Measurements from ENCODE around the gene NYAP2. TPM values are rescaled to one million over a fixed set of nuclear protein-coding genes. Genes with fewer than 3 reads are reported as not detected.
A peak's percentile ranks its signal among the peaks of the same experiment; 100 is the strongest.

The NYAP2 gene
- total RNA-seq, 1 experiment from 2014 or later, result 0.05 TPM

- DNase-seq (ENCODE audit: low spot score), result no peak
Observed at GRCh38 chr2:225484751-225485150, 85.2 kb downstream of the NYAP2 start.

GRCh38 chr2:225486236-225486635 lies 86.7 kb downstream of the NYAP2 start:
- DNase-seq (ENCODE audit: low spot score), result no peak

DNA sequence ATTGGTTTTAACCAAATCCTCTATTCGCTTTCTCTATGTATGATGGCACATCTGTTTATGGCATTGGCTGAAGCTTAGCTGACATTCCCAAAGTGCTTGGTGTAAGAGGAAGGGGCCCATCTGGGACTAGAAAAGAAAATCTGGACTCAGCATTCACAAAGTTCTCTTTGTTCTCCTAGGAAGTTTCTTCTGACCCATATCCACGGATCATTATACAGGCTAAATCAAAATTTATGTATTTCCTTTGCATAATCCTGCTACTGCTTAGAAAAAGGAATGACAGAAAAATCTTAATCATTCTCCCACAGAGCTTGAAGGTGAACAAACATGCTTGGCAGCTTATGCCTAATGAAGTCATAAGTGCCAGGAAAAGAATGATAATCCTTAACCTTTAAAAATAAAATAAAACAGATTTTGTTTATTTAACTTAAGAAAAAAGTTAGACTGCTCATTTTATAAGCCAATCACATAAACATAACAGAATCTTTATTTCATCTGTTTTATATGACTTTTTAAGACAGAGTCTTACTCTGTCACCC lies 88.4 kb downstream of the NYAP2 start:
- no peak for DNase-seq (ENCODE audit: low spot score)

DNA sequence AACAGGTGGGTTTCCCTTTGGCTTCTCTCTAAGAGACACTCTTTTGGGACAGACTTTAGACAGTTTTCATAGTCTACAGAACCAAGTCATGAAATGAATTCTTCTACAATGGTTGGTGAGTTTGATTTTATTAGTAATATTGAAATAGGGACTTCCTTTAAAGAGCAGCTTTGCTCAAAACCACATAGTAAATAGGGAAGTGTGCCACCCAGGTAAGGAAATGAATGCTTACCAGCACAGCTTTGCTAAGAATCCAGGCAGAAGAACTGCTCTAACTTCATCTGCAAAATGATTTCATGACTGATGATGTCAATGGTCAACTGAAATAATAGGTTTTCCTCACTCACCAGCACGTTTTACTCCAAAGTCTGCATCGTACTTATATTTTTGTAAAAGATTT lies 89.2 kb downstream of the NYAP2 start:
- peak; percentile 6 for DNase-seq (ENCODE audit: low spot score)

DNA sequence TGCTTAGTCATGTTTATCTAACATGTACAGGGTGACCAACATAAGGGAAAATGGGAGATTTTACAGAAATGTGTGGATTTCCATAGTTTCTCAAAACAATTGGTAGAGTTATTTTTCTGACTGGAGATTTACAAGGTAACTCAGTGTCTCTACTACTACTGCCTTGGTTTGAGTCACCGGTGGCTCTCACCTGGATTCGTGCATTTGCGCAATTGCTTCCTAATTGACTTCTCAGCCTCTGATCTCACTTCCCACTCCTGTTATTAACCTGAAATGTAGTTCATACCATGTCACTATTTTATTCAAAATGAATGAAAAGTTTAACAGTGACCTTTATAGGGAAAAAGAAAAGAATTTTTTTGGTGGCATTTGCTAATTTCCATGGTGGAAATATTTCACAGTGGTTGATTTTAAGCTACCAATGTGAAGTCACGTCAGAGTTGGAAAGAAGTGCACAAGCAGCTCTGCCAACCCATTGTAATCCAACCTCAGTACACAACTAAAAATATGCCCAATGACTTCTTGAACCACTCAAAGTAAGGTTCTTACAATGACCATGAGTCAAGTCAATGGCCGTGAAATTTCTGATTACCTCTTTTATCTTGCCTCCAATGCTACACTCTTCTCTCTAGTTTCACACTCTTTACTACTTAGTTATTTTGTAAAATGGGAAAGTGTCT lies 94.0 kb downstream of the NYAP2 start:
- no peak for DNase-seq (ENCODE audit: low spot score)

GRCh38 chr2:225494100-225494459 lies 94.6 kb downstream of the NYAP2 start:
- no peak for DNase-seq (ENCODE audit: low spot score)

DNA sequence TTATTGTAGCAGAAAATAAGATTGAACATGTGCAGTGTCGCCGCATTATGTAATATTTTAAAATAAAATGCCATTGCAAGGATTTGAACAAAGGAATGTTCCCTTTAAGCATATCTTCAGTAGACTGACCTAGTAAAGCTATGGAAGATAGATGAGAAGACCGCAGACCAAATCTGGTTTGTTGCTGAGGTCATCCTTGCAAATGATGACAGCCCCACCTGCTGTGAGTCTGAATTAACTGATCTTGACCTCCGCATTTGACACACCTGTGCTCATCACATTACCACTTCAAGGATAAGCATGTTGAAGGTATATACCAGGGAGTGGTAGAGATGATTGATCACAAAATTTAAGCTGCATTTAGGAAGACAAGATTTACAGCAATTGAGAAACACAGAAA lies 96.2 kb downstream of the NYAP2 start:
- no peak for DNase-seq (ENCODE audit: low spot score)

GRCh38 chr2:225496568-225496967 lies 97.1 kb downstream of the NYAP2 start:
- no peak for DNase-seq (ENCODE audit: low spot score)

DNA sequence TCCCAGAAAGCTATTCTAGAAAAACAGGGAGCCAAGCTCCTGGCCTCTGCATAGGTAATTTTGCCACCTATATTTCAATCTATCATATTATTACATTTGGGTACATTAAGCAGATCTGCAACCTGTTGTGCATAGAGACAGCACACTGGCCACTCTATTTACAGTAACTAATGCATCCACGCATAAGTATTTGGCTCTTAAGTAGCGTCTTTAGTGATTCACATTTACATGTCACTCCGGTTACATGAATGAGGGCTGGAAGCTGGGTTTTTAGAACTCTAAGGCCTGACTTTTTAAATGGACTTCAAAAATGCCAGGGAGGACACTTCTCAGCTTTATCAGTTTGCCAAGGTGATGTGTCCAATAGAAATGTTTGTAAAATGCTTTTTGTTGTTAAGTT lies 97.7 kb downstream of the NYAP2 start:
- DNase-seq (ENCODE audit: low spot score), result no peak

DNA sequence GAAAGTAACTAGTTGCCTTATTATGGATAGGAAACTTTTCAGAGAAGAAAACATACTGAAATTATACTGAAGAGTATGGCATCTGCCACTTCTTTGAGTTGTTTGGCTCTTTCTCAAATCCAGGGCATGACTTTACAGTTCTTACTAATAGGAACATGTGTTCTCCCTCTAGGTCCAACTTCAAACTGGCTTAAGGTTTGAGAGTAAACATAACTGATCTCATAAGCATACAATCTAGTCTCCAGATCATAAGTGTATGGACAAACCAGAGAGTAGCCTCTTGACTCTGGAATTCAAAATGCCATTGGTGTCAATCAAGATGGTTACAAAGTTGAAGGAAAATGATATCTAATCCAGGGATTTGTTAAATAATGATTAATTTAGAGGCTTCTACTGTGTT lies 101.5 kb downstream of the NYAP2 start:
- DNase-seq (ENCODE audit: low spot score), result no peak

DNA sequence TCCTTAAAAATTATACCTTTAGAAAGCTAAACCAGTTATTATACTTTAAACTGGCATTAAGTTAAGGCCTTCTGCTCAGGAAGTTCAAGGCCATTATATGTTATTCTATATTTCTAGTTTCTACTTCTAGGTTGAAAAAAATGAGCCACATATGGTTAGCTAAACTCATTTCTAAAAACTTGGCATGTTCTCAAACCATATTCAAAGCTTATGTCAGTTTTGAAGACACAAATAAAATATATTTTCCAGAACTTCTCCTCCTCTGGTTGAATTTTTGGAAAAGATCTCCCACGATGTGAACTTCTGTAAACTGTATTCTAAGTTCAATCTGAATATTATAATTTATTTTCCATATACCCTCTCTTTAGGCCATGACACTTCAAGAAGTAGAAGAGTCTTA lies 103.5 kb downstream of the NYAP2 start:
- no peak for DNase-seq (ENCODE audit: low spot score)

DNA sequence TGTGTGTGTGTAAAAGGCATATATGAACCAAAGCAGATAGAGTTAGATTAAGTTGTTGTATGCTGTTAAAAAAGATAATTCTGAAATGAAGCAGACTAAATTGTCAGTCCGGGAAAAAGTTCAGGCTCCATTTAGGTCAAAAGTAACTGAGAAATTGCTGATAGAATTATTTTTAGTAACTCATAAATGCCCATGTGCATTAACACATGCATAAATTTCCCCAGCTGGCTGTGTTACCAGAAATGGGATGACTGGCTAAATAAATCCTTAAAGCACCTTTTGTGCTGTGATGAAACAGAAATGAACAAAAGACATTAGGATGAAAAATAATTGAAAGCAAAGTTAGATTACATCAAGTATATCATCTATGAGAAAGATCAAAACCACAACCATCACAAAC lies 111.3 kb downstream of the NYAP2 start:
- no peak for DNase-seq (ENCODE audit: low spot score)

DNA sequence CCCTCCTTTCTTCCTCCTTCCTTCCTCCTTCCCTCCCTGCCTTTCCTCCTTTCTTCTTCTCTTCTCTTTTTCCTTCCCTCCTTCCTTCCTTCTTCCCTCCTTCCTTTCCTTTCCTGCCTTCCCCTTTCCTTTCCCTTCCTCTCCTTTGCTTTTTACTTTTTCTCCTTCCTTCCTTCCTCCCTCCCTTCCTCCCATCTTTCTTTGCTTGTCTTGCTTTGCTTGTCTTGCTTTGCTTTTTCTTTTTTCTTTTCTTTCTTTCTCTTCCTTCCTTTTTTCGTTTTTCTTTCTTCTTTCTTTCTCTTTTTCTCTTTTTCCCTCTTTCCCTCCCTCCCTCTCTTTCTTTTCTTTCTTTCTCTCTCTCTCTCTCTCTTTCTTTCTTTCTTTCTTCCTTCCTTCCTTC lies 113.0 kb downstream of the NYAP2 start:
- DNase-seq (ENCODE audit: low spot score), result no peak

DNA sequence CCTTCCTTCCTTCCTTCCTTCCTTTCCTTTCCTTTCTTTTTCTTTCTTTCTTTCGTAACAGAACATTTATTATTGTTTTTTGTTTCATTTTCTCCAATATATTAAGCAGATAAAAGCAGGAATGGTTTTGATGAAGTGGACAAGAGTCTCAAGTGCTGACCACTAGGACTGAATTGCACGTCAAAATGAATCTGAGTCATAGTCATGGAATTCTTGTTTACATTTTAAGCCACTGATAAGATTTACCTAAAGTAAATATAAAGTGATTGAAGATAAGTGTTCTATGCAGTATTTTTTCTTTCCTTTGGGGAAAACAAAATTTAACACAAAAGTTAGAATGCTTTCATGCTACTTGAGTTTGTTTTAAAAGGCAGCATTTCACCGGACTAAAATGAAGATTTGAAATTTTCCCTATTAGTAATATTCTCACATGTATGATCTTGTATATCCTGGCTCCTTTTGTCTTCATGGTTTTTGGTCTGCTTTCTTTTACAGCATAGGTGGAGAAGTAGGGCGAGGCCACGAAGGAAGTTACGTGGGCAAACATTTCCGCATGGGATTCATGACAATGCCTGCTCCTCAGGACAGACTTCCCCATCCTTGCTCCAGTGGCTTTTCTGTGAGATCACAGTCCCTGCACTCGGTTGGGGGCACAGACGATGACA lies 113.5 kb downstream of the NYAP2 start:
- peak; percentile 65 for DNase-seq (ENCODE audit: low spot score)

DNA sequence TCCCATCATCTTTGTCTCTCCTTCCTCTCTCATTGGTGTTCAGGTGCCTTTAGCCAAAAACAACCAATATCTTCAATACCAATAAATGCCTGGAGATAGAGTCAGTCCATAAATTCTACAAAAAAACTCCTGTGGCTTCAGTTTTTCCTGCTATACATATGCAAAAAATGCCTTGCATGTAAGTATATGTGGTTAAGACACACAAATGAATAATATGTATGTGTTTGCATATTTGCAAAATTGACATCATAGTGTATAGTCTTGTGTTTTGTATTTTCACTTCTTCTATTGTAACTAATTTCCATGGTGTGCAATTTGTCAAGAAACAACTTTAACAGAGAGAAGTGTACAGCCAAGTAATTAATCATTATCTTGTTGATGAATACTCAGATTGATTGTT lies 115.5 kb downstream of the NYAP2 start:
- DNase-seq (ENCODE audit: low spot score), result no peak

GRCh38 chr2:225526760-225527390 lies 127.4 kb downstream of the NYAP2 start:
- no peak for DNase-seq (ENCODE audit: low spot score)

DNA sequence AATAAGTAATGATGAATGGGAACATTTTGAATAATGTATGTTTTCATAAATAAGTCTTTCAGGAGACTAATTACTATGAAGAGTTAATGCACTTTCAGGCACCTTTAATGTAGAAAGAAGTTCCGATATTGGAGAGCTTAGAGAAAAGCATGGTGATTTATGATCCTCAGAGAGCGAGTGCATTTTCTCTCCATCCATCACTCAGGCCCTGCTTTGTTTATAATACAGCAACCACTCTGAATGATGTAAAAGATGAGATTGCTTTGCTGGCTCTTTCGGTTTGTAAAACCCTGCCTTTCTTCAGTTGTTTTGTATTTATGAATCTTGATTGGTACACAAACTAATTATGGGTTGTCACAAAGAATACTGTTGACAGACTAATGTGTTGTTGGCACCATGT lies 132.0 kb downstream of the NYAP2 start:
- DNase-seq (ENCODE audit: low spot score), result no peak

DNA sequence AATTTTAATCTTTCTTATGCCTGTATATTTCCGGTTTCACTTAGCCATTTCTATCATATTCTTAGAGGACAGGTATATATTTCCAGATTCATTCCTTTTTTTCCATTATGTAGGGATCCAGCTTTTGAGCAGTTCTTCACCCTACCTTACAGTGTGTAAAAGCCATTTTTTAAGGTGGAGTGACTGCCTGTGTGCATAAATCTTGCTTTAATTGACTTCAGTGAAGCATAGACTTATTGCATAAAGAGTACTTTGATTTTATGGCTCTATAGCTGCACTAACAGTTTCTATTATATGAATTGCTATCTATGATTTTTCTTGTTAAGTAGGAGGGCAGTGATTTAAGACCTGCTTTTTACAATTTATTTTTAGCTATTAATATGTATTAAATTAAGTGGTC lies 132.6 kb downstream of the NYAP2 start:
- no peak for DNase-seq (ENCODE audit: low spot score)

DNA sequence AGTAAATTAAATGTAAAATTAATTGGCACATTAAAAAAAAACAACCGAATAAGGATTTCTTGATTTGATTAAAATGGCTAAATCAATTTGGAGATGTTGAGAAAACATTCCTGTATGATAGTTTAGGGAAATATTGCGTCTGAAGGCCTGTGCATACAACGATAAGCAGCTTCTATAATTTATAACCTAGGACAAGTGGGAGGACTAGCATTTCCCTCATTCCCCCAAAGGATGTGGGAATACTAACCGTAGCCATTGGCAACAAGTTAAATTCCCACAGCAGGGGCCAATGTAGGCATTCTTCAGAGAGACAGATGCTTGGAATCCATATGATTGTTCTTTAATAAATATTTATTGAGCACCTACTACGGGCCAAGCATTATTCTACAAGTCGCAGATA lies 134.5 kb downstream of the NYAP2 start:
- DNase-seq (ENCODE audit: low spot score), result no peak

GRCh38 chr2:225534697-225535096 lies 135.2 kb downstream of the NYAP2 start:
- no peak for DNase-seq (ENCODE audit: low spot score)

DNA sequence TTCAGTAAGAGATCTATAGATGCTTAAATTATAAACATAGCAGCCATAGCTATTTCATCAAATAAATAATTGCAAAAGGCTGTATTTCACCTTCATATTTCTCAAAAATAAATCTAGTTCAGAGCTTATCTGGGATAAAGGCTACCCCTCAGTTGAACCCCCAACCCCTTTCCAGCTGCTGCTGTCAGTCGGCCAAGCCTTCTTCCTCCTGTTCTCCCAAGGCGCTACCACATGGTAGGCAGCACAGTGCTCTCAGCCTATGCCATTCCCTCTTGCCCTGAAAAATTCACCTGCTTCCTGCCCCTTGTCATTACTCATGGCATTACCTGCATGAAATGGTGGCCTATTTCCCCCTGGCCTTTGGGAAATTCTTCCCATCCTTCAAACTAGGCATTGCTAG lies 136.5 kb downstream of the NYAP2 start:
- no peak for DNase-seq (ENCODE audit: low spot score)

- DNase-seq (ENCODE audit: low spot score), result no peak
Observed at GRCh38 chr2:225543626-225544025, 144.1 kb downstream of the NYAP2 start.

GRCh38 chr2:225556461-225556860 lies 157.0 kb downstream of the NYAP2 start:
- peak; percentile 29 for DNase-seq (ENCODE audit: low spot score)

Data from HT-29 (cell line).